NK-92 (cell line): ENCODE results near the gene MYADML2.

Source experiments
- DNase-seq: peaks from one replicate; lab custom pipeline; 2025; ENCODE audit not compliant: unreplicated experiment; lab: John Stamatoyannopoulos, UW

The MYADML2 gene

GRCh38 chr17:81940538-81941483 is 6.2 kb downstream of the MYADML2 start:
- no peak for DNase-seq

DNA sequence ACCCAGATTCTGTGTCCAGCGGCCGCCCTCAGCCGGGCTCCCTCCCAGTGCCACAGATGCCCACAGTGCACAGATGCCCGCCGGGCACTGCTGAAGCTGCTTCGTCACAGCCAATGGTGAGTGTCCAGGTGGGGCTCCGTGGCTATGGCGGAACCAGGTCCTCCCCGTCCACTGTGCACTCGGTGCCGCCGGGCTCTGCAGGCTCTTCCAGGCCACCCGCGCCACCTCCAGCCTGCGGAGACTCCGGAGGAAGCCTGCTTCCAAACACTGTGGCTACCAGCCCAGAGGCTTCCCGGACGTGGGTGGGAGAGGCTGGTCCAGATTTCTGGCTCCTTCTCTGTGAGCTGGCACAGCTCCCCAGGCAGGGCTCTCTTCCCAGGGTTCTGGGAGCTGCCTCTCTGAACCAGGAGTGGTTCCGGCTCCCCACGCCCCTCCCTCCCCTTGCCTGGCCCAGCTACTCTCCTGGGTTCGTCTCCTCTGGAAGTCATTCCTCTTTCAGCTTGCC is 7.1 kb downstream of the MYADML2 start:
- DNase-seq, result no peak

GRCh38 chr17:81939218-81939617 is 7.8 kb downstream of the MYADML2 start:
- no peak for DNase-seq

DNA sequence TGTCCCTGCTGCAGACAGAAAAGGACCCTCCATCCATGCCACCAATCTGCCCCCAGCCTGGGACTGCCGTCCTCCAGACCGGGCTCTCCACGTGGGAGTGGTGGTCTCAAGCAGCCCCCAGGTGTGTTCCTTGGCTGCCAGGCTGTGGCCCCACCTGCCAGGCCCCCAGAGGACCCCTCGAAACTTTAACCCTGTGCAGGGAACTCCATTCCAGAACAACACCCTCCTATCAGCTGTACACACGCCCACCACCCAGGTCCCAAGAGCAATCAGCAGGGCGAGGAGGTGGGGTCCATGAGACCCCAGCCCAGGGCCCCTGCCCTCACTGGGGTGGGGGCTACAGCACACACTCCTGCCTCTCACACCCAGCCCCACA is 11.3 kb downstream of the MYADML2 start:
- DNase-seq, result no peak

- DNase-seq, result no peak
Observed at GRCh38 chr17:81934850-81935708, 12.0 kb downstream of the MYADML2 start.

DNA sequence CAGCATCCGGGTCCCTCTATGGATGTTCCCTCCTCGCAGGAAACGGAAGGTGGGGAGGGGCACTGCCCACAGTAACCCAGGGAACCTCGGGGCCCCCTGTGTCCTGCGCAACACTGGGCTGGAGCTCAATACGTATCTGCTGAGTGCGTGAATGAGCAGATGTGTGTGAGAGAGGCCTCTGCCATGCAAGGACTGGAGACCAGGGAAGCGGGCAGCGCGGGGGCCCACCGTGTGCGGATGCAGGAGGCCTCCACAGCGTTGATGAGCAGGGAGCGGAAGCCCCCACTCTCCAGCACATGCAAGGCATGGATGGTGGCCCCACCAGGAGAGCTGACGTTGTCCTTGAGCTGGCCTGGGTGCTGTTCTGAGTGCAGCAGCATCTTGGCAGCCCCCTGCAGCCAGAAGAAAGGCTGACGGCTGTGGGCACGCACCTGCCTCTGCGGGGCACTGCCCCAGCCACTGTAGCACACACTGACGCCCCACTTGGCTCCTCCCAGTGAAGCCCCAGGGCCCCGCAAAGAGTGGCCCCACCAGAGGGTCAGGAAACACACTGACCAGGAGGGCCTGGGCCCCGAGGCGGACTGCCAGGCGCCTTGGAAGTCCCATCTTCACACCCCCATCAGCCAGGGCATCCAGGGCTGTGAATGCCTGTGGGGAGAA is 12.8 kb downstream of the MYADML2 start:
- no peak for DNase-seq

DNA sequence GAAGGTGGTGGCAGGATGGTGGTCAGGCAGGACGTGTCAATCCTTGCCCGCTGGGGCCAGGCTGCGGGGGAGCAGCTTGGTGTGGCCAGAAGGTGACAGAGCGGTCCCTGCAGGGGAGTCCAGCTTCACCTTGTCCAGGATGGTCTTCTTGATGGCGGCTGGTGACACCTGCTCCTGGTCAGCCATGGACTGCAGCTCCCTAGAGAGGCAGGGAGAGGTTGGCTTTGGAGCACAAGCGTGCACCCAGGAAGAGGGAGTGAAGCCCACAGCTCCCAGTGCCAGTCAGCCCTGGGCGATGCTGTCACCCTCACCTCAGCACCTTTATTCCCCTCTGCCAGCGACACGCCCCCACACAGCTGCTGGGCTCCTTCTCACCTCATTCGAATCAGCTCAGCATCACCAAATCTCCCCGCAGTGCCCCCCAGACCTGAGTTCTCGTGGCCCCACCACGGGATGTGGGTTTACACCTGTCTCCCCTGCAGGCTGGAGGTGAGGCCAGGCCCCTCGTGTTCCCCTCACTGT is 13.8 kb downstream of the MYADML2 start:
- no peak for DNase-seq

DNA sequence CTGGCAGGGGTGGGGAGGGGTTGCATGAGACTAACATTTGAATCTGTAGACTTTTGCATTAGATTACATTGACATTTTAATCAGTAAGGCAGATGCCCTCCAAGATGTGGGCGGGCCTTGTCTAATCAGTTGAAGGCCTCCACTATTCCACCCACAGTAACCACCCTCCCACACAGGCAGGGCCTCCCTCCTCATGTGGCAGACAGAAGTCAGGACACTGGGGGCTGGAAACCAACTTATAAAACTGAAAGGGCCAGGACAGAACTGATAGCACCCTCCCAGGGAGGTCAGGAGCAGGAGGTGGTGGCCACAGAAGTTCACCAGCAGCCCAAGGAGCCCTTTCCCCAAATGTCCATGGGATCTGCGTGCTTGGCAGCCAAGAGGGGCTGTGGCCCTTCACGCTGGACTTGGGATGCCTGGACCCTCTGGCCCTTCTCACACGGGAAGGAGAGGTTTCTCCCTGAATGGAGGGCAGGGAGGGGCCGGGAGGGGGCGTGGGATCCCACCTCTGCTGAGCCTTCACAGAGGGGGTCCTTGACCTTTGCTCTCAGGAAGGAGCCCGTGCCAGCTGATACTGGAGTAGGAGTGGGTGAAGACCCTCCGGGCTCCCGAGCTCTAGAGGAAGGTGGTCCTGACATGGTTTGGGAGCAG is 14.6 kb downstream of the MYADML2 start:
- no peak for DNase-seq

- no peak for DNase-seq
Observed at GRCh38 chr17:81931557-81932332, 15.3 kb downstream of the MYADML2 start.

GRCh38 chr17:81931189-81931556 is 15.9 kb downstream of the MYADML2 start:
- no peak for DNase-seq

- no peak for DNase-seq
Observed at GRCh38 chr17:81930142-81931125, 16.6 kb downstream of the MYADML2 start.

DNA sequence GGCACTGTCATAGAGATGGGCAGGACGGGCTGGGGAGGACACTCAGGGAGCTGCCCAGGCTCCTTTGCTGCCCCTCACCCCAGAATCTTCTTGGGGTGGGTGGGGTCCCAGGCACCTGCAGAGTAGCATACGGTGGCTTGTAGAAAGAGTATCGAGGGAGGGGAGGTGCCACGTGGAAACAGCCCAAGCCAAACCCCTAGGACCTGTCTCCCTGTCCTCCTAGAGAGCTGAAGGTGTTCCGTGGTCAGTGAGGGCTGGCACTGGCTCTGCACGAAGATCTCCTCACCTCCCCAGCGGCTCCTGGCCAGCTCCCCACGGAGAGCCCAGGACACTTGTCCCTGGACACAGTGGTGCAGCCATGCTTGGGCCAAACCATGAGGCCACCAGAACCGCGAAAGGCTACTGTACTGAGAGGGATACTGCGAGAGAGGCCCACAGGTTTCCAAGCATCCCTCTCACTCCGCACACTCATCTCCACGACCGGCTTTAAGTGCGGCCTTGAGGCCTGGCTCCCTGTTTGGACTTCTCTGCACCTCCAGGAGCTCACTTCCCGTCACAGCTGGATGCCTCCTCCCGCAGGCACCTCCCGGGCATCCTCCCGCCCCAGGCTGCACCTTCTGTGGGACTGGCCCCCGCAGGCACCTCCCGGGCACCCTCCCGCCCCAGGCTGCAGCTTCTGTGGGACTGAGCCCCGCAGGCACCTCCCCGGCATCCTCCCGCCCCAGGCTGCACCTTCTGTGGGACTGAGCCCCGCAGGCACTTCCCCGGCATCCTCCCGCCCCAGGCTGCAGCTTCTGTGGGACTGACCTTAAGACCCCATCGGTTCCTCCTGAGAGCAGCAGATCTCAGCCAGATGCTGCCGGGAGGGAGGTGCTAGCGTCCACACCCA is 17.5 kb downstream of the MYADML2 start:
- no peak for DNase-seq

GRCh38 chr17:81928544-81929252 is 18.3 kb downstream of the MYADML2 start:
- DNase-seq, result no peak

GRCh38 chr17:81927653-81928543 is 19.1 kb downstream of the MYADML2 start, which contains the start of gene MAFG:
Gene MAFG, minus strand, starts transcription at chr17:81927735. Its CDS starts 4,550 bp downstream, at chr17:81923185.
- peak; percentile 26 for DNase-seq

DNA sequence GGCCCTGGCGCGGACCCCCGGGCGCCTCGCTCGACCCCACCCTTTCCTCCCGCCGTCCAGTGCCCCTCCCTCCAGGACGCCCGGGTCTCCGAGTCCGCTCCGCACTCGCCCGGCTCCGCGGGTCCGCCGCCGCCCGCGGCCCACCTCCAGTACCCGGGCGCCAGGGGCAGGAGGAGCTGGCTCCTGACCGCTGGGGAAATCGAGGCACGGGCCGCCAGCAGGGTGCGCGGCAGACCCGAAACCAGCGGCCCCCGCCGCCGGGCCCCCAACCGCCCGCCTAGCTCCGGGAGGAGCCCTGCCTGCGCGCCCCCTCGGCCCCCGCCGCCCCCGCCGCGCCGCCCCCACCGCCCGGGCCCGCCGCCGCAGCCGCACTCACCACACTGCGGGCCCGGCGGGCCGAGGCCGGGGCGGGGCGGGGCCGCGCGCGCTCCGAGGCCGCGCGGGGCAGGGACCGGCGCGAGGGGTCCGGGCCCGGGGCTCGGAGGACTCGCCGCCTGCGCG is 19.8 kb downstream of the MYADML2 start:
- no peak for DNase-seq
